HG03025 (cell line): ENCODE measurements around the gene WWTR1.

Source experiments
- ATAC-seq: cut with Tn5 transposase; IDR thresholded peaks from one replicate; pipeline ENCODE4 v1.9.1; 2021; ENCODE audit warnings: mild to moderate bottlenecking, moderate library complexity; ENCODE audit not compliant: unreplicated experiment, low FRiP score

The WWTR1 gene

GRCh38 chr3:149572796-149573414, 84.9 kb downstream of the WWTR1 start:
- no peak for ATAC-seq

GRCh38 chr3:149571381-149571780, 86.4 kb downstream of the WWTR1 start:
- ATAC-seq: no peak

- ATAC-seq: no peak
These were observed 87.8 kb downstream of the WWTR1 start for GRCh38 chr3:149570016-149570415.

GRCh38 chr3:149567381-149567780, 90.4 kb downstream of the WWTR1 start:
- ATAC-seq: no peak

- no peak for ATAC-seq
These were observed 91.4 kb downstream of the WWTR1 start for GRCh38 chr3:149566292-149566975.

- ATAC-seq: no peak
These were observed 93.7 kb downstream of the WWTR1 start for GRCh38 chr3:149564079-149564478.

GRCh38 chr3:149563114-149563513, 94.7 kb downstream of the WWTR1 start:
- no peak for ATAC-seq

- no peak for ATAC-seq
These were observed 97.2 kb downstream of the WWTR1 start for GRCh38 chr3:149560617-149561016.

- no peak for ATAC-seq
These were observed 97.8 kb downstream of the WWTR1 start for GRCh38 chr3:149560001-149560400.

GRCh38 chr3:149559525-149559924, 98.3 kb downstream of the WWTR1 start:
- ATAC-seq: no peak

- no peak for ATAC-seq
These were observed 101.9 kb downstream of the WWTR1 start for GRCh38 chr3:149555927-149556326.

GRCh38 chr3:149554826-149555225, 103.0 kb downstream of the WWTR1 start:
- ATAC-seq: no peak

- no peak for ATAC-seq
These were observed 103.9 kb downstream of the WWTR1 start for GRCh38 chr3:149553781-149554451.

GRCh38 chr3:149552700-149553099, 105.1 kb downstream of the WWTR1 start:
- no peak for ATAC-seq

GRCh38 chr3:149551500-149551899, 106.3 kb downstream of the WWTR1 start:
- ATAC-seq: no peak

GRCh38 chr3:149548669-149549065, 109.2 kb downstream of the WWTR1 start:
- no peak for ATAC-seq

GRCh38 chr3:149547954-149548668, 109.7 kb downstream of the WWTR1 start:
- no peak for ATAC-seq

GRCh38 chr3:149547413-149547812, 110.4 kb downstream of the WWTR1 start:
- no peak for ATAC-seq

GRCh38 chr3:149545049-149545448, 112.8 kb downstream of the WWTR1 start:
- ATAC-seq: no peak

- no peak for ATAC-seq
These were observed 115.2 kb downstream of the WWTR1 start for GRCh38 chr3:149542375-149543312.
